Fibroblast of skin of right biceps (primary cell): Measurements from ENCODE around the gene GPC6.

Experiments
- DNase-seq: peaks from one replicate; pipeline ENCODE4 v3.0.0-alpha.2; 2013

The GPC6 gene

DNA sequence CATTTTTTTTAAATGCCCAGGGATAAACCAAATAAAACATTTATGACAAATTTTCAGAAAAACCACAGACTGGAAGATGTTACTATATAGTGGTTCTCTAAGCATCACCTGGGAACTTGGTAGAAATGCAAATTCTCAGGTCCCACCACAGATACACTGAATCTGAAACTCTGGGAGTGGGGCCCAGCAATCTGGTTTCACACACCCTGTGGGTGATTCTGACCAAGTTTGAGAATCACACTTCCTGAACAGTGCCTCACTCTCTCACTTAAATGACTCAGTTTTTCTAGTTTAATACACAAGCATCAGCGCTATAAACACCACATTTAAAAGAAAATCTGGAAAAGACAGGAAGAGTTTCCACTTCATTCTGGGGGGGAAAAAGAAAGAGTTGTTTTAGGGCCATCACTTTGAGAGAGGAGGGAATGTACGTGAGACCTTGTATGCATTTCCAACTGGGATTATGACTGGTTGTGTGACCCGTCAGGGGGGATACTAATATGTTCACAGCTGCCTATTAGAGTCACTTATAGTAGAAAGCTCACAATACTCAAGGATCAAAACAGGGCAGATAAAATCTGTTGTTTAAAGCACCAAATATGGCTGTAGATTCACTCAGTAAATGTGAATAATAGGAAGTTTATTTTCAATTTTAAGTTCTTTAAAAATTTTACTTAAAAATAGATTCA lies 567.7 kb downstream of the GPC6 start:
- DNase-seq, result no peak

DNA sequence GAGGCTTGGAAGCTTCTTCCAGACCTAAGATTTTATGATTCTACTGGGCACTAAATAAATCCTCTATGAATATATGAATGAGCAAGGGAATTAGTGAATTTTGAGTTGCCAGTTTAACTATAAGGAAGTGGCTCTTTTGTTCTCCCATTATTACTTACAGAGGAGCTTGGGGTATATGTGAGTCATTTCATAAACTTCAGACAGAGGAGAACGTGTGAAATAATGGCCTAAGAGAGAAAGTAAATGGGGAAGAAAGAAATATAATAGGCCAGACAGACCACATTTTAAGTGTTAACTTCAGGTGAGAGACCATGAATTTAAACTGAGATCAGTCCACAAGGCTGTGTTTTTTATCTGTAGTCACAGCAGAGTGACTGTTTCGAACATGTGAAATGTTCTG lies 570.9 kb downstream of the GPC6 start:
- peak; percentile 16 for DNase-seq

DNA sequence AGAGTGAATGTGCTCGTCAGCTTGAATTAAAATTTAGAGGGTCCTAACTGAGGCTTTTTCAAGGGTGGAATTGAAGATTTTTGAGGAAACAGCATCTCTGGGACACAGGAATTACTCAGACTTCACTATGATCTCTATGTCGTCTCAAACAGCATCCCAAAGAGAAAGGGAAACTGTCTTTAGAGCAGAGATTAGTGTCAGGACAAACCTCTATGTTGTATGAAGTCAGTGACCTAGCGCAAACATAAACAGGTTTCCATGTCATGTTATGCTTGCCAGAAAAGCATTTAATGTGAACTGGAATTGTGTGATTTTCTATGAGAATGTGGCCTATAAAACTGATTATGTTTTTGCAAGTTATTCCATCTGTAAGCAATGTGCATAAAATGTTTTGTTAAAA lies 573.7 kb downstream of the GPC6 start:
- no peak for DNase-seq

DNA sequence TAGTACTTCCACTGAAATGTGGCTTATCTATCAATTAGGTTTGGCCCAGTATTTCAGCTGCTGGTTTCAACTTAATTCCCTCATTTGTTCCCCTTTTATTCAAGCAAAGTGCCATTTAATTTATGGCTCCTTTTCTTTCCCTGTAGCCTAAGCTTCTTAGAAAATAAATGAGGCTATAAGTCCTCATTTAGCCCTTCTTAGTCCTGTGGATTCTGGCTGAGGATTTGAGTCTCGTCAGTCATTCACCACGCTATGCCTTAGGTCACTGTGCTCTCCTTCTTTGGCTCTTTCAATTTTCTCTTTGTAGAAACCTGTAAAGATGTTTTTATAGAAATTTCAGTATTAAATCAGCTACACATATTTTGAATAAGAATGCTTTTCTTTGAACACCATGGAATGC lies 579.1 kb downstream of the GPC6 start:
- DNase-seq, result no peak

DNA sequence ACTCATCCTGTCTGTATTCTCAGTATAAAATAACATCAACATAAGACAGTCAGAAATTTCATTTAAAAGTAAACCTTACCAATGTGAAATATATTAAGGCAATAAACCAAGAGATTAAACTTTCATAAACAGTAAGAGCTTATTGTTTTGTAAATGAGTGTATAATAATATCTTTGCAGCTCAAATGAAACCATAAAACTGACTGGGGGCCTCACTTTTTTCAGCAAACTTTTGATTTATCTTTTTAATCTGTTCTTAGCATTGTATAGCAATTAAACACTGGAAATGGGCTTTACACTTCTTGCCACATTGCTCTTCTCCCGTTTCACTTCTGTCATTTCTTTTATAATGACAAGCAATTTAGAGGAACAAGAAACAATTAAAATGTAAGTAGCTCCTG lies 580.3 kb downstream of the GPC6 start:
- no peak for DNase-seq

DNA sequence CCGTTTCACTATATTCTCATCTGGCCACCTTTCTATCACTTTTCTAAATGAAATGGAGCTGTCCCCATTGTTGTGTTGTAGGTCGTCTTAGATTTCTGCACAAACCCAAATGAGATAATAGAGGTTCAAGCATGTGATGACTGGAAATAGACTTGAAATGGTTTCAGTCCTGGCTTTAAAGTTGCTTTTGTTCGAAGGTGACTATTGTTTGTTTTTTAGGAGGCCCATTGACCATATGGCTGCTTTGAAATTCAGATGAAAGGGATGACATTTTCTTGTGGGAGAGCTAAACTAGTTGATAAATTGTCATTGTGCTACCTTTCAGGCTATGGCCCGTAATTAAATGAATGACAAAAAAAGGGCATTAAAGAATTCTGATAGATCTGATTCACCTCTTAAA lies 583.7 kb downstream of the GPC6 start:
- no peak for DNase-seq

DNA sequence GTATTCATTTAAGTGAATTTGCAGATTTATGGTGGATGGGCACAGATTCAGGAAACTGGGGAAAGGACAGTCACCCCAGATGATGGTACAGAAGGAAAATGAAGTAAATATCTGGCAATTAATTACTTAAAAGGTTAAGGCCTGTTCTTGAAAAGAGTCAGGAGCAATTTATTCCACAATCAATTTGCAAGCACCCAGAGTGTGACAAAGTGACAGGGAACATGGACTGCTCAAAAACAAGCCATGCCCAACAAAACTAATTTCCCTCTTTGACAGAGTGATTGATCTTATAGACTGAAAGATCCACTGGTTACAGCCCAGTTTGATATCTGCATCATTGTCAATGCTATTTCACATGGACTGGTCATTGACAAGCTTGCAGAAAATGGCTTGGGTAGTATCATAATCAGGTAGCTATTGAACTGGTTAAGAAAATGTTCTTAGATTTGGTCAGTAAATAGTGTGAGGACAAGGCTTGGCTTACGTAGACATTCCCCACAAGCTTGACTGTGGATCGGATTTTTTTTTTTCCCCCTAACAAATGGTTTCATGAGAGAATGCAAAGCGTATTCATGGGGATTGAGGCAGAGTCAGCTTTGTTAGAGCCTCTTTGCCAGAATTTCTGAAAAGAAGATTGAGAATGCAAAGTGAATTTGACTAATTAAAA lies 584.6 kb downstream of the GPC6 start:
- no peak for DNase-seq

DNA sequence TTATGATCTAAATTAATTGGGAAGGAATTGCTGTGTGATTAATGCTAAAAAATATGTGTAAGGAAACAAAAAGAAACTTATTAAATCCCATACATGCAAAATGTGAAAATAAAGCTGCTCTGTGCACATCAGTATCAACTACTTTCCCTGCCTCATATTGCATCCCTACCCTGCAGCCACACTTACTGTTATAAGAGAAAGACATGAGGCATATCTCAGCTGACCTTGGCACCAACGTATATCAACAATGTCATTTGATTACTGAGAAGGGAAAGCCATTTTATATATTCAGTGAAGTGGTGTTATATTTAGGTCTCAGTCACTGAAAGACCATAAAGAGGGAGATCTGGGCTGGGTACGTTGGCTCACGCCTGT lies 585.1 kb downstream of the GPC6 start:
- DNase-seq, result no peak

DNA sequence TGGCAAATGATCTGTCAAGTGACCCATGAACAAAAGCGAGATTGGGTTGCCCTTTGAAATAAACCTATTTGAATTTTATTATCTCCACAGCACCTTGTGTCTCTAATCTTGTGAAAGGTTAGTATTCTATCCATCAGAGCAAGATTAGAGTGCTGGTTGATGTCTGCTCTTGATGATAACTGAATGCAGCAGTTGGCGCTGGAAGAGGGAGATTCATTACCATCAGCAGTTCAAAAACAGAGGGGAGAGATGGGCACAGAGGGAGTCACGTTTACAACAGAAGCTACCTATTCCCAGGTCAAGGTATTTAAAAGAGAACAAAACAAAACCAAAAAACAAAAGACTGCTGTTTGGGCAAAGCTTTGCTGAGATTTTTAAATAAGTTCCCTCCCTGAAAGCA lies 588.1 kb downstream of the GPC6 start:
- DNase-seq, result no peak

DNA sequence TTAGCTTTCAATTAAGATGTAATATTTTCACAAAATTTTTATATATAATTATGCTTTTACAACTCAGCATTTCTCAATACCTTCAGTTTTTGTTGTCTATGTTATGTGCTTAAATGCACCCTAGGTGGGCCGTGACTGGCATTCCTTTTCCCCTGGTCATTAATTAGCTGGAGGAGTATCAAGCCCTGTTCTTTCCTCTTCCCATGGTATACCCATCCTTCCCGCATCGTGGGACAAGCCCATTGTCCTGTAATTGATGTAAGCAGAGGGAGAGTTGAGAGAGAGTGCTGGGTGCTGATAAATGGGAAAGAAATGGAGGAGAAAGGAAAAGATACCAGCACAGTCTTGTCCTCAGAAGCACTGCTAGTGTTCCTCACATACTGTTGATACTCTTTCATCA lies 591.7 kb downstream of the GPC6 start:
- no peak for DNase-seq

DNA sequence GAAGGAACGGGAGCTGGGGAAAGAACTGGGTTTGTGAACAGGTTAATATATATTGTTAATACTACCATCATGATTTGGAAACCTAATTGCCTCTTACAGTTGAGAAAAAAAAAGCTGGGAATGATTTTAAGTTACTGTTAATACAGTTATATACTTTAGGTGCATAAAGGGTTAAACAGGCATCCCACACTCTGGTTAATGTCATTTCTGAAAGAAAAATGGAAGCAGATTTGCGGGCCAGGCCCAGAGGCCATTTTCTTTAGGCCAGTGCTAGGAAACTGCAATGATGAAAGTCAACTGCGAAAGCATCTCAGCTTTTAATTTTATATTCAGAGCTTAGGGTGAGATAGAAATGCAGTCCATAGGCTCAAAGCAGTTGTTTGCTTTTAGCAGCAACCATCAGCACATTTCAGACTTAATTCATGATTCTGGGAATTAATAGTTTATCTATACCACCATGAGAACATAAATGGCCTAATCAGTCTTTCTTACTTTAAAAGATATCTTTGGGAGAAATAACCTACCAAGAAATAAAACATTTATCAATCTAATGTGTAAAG lies 592.8 kb downstream of the GPC6 start:
- no peak for DNase-seq

DNA sequence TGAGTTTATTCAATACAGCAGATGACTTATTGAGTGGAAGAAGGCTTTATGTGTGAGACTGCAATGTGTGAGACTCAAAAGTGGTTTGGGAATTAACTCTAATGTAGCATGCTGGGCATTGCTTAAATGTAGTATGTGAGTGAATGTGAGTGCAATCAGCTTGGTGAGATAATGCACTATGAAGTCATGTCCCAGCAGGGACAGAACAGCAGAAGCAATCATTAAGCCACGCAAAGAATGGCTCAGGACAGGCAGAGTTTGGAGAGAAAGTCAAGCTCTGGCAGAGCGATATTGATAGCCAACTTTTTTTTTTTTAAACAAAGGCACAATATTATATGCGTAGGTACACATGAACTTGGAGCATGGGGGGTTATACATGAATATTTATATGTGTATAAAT lies 597.7 kb downstream of the GPC6 start:
- DNase-seq, result no peak

DNA sequence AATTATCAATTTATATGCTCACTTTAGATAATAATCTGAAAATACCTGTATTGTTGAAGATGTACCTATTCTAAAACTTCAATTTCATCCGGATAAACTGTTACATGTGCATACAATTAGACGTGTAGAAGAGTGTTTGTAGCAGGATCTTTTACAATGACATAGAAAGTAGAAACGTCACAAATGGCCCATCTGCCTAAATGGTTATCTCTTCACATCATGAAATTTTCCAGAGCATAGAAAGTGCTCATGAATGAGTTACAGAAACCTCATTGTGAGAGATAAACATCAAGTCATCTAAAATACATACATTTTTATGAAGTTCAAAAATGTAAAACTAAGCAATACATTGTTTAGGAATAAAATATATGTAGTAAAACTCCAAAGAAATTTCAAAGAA lies 607.4 kb downstream of the GPC6 start:
- DNase-seq, result no peak

DNA sequence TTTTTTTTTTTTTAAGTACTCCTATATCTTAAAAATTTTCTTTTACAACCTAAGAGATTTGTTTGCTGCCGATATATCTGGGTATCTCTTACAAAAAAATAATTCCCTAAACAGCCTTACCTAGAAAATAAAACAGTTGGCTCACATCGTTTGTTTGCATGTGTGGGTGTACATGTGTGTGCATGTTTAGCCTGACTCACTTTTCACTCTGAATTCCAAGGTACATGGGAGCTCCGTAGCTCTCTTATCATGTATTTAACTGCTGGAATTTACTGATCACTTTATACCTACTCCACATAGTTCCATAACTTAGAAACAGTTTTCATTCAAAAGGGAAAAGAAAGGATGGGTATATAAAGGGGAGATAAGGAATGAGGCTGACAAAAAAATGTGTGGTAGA lies 616.5 kb downstream of the GPC6 start:
- DNase-seq, result no peak

DNA sequence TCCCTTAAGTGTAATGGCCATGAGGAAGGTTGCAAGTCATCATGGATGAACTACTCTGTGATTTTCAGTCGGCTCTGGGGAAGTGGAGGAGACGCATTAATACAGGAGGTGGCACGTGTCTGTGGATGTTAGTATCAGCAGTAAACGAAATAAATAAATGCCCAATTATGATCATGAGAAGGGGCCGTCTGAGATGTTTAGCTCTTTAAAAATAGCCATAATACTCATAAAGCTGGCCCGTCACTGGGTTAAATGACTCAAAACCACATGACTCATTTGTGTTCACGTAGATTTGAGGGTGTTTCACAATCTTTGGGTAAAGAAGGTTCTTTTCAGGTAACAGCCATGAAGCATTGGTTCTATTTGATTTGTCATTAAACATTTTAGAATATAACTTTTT lies 620.6 kb downstream of the GPC6 start:
- DNase-seq, result peak; percentile 81

DNA sequence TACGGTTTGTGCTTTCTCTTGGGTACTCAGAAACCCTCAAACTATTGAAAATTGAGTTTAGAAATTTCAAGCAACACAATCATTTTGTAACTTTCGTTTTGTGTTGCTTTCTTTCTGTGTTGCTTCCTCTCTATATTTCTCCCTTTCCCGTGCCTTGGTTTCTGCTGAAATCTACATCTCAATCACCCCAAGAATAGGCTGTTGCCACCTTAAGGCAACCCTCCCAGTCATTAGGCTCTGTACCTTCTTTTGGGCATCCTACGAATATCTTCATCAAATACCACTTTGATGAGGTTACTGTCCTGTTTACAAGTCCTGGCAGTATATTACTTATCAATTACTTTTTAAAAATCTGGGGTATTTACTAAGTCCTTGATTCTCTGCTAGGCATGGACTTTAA lies 621.6 kb downstream of the GPC6 start:
- DNase-seq, result no peak

DNA sequence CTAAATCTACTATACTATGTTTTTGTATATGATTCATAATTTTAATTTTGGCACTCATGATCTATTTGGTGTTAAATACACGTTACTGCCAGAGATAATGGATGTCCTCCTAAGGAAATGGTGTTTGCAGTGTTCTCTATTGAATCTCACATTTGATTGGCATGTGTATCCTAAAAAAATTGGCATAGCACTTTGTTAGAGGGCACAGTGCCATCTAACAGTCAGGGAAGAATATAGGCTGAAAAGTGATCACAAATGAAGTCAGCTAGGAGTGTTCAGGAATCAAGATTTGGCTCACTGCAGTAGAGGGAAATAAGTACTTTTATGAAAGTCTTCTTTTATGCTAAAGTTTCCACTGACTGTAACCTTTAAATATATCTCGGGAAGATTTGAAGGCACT lies 624.6 kb downstream of the GPC6 start:
- no peak for DNase-seq

DNA sequence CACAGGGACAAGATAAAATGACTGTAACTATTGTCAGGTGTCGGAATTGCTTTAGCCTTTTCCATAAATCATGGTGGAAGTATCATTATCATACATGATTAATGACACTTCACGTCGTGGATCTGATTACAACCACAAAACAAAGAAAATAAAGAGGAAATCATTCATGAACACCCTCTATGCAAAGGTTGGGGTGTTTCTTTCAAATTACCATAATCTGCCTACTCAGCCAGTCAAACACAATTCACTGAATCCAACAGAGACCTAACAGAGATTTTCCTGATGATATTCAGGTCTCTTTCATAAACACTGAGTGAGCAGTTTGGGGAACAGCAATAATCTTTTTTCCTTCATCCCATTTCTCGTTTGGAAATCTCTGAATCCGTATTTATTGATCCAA lies 627.3 kb downstream of the GPC6 start:
- DNase-seq, result no peak

DNA sequence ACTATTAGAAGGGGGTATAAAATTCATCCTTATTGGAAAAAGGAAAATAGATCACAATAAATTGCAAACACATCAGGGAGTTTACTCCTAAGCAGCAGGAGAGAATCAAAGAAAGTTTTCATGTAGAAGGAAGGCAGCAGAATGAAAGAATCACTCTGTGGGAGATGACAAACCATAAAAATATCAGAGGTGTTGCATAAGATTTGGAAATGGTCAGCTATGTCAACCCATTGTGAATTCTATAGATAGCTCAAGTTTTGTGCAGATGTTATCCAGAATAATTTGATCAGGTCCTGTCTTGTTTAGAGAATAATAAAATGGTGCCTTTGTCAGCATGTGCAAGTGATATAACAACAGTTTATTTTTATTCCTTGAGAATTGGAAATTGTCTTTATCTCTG lies 630.5 kb downstream of the GPC6 start:
- DNase-seq, result peak; percentile 44

DNA sequence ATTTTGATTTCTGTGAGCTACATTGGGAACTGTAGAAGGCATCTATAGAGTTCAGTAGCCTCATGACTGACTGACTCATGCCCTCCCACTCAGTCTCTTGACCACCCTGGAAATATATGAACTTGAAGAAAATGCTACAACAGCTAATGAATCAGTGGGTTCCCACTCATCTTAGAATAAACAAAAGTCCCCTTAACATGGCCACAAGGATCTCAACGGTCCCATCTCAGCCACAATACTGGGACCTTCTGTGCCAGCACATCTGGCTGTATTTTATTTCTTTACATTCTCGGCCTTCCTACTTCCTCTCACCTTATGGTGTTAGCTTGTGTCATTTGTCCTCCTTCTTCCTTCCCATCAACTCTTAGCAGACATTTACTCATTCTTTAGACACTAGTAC lies 633.1 kb downstream of the GPC6 start:
- peak; percentile 79 for DNase-seq

DNA sequence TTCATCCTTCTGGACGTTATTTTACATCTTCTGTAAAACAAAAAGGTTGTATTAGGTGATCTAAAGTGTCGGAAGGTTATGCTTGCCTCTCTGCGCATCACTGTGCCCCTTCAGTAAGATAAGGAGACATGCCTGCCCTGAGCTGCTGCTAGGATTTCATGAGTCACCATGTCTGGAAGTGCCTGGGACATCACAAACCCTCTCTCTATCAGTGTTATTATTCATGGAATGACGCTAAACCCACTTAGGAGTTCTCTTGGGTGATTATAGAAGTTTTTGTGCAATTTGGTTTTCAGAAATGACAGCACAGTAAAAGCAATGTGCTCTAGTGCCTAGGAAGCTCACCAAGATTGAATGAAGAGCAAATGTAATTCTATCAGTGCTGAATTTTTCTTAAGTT lies 635.2 kb downstream of the GPC6 start:
- DNase-seq, result peak; percentile 89

DNA sequence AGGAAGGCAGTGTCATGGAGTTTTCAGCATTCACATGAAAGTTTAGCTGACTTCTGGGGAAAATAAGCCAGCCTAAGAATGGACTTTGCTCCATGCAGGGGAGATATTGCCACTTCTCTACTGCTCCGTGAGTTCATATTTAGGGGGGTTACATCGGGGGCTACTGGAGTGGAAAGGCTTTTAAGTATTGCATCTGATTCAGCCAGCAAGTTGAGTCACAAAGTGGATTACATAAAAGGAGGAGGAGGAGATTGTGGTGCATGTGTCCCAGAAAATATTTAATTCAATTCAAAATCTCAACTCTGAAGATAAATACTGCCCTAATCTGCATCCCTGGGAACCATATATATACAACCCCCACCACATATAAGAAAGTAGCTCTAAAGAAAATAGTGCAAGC lies 635.7 kb downstream of the GPC6 start:
- DNase-seq, result peak; percentile 57

DNA sequence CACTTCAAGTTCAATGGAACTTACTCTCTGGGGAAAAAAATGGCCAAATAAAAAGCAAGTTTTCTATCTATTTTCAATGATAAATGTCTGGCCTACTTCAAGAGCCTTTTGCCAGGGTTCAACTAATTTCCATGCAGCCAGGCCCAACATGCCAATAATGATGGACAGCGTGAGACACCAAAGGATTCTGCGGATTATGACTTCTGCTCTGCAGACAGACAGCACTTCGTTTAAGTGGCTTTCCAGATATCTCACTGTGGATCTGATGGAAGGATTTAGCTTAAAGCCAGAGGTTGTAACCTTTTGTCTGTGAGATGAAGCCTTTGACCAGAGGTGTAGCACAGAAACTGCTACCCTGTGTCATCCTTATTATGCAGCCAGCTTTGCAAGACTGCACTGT lies 638.6 kb downstream of the GPC6 start:
- DNase-seq, result no peak

DNA sequence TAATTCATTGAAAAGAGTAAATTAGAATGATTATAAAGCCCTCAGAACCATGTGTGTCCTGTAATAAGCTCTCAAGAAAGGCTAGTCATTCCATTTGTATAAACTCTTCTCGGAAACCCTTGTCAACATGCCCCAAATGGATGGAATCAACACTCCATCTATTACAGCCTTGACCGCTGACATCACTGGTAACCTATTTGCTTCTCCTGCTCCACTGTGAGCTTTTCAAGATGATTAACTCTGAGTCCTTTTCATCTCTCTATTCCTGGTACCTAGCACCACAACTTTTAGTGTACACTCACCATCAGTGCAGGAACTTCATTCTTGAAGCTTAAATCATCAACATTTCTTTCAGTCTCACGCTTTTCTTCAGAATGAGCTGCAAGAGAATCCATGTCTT lies 640.9 kb downstream of the GPC6 start:
- peak; percentile 87 for DNase-seq

DNA sequence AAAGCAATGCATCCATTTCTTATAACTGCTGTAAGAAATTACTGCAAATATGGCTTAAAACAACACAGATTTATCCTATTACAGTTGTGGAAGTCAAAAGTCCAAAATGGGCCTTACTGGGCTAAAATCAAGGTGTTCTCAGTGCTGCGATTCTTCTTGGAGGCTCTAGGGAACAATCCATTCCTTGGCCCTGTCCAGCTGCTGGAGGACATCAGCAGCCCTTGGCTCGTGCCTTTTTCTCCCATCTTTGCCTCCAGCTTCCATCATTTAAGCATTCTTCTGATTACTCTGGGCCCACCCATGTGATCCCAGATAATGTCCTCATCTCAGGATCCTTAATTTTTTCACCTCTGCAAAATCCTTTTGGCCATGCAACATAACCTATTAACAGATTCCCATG lies 645.8 kb downstream of the GPC6 start:
- no peak for DNase-seq
